Peyer's patch (tissue), 4 donors: ENCODE measurements around the gene ANO10. TPM values are rescaled to one million over a fixed set of nuclear protein-coding genes. Genes with fewer than 3 reads are reported as not detected.

ENCODE experiments used
- DNase-seq, 3 donors: peaks; one replicate each; pipeline ENCODE4 v3.0.0-alpha.2; 2017 to 2019
- H3K27ac ChIP-seq, 4 donors: fragments of 200-600 bp; sonication (generic); one replicate each; pipeline ENCODE4 v1.5.1; 2016 to 2019
- H3K27me3 ChIP-seq, 2 donors: fragments of 200-600 bp; sonication (generic); one replicate each; pipeline ENCODE4 v1.5.1; 2019
- H3K36me3 ChIP-seq, 3 donors: fragments of 200-600 bp; sonication (generic); one replicate each; pipeline ENCODE4 v1.5.1; 2016 to 2019
- H3K4me1 ChIP-seq, 4 donors: fragments of 200-600 bp; sonication (generic); one replicate each; pipeline ENCODE4 v1.5.1; 2016 to 2019
- H3K4me3 ChIP-seq, 4 donors: fragments of 200-600 bp; sonication (generic); 1 replicate in 3 of 4; 2 replicates in 1 of 4; pipeline ENCODE4 v1.5.1; 2016 to 2019; ENCODE audit warnings: mild to moderate bottlenecking in 1 of 4
- H3K9me3 ChIP-seq, 4 donors: fragments of 200-600 bp; sonication (generic); one replicate each; pipeline ENCODE4 v1.5.1; 2016 to 2019; ENCODE audit warnings: mild to moderate bottlenecking in 1 of 4
- CTCF ChIP-seq, 6 experiments: fragments of 450-650 bp in 4 of 6; fragments of 200-600 bp in 2 of 6; sonication (generic) in 1 of 6; IDR thresholded peaks; one replicate each; pipeline ENCODE4 v1.5.1; 2017 to 2019; ENCODE audit warnings: antibody characterized with exemption in 6 of 6, mild to moderate bottlenecking in 3 of 6, moderate library complexity in 1 of 6
- POLR2A ChIP-seq, 2 donors: fragments of 450-650 bp; IDR thresholded peaks; one replicate each; pipeline ENCODE4 v1.5.1; 2017; ENCODE audit warnings: antibody characterized with exemption in 2 of 2, mild to moderate bottlenecking in 2 of 2, moderate library complexity in 2 of 2
- total RNA-seq, 4 donors: library from RNA; depleted of rRNA; stranded (reverse); fragments of >200 nt; gene quantifications; one replicate each; pipeline ENCODE4 v1.1.0, GENCODE V29; 2016

ANO10 gene
- total RNA-seq, 4 donors from 2014 or later: 33.8 to 110 (median 70.0) TPM

- TF ChIP-seq CTCF (IDR thresholded peaks at IDR 0.05) (no peak), POLR2A (IDR thresholded peaks at IDR 0.05) (no peak)
Observed at GRCh38 chr3:43323541-43323940, 298.3 kb downstream of the ANO10 start.

GRCh38 chr3:43320288-43320687 lies 301.5 kb downstream of the ANO10 start:
- Histone ChIP-seq H3K4me3 (no peak overlapping the region), H3K27me3 (no peaks in the 10 kb centered on the region), H3K36me3 (no peaks in the 10 kb centered on the region), H3K4me1 (peaks cover 0 to 23% (median 5%) of the 10 kb centered on the region in 4 donors), H3K9me3 (no peaks in the 10 kb centered on the region), H3K27ac (no peak overlapping the region)
- no peak for DNase-seq
- TF ChIP-seq POLR2A (IDR thresholded peaks at IDR 0.05) (no peak), CTCF (IDR thresholded peaks at IDR 0.05) (no peak)

More at GRCh38 chr3:43323541-43323940, 298.3 kb downstream of the ANO10 start:
- no peak for DNase-seq
- Histone ChIP-seq H3K27me3 (no peaks in the 10 kb centered on the region), H3K4me3 (no peak overlapping the region), H3K9me3 (no peaks in the 10 kb centered on the region), H3K36me3 (no peaks in the 10 kb centered on the region), H3K27ac (no peak overlapping the region), H3K4me1 (peaks cover 0 to 32% (median 10%) of the 10 kb centered on the region in 4 donors)

- Histone ChIP-seq H3K9me3 (no peaks in the 10 kb centered on the region), H3K27me3 (no peaks in the 10 kb centered on the region), H3K4me1 (peaks cover 0 to 28% (median 5%) of the 10 kb centered on the region in 4 donors), H3K4me3 (no peak overlapping the region), H3K27ac (no peak overlapping the region), H3K36me3 (no peaks in the 10 kb centered on the region)
- TF ChIP-seq CTCF (IDR thresholded peaks at IDR 0.05): no peak
- no peak for TF ChIP-seq POLR2A (IDR thresholded peaks at IDR 0.05)
- DNase-seq: no peak
Observed at GRCh38 chr3:43319794-43320193, 302.0 kb downstream of the ANO10 start.

- DNase-seq: no peak
- no peaks in the 10 kb centered on the region for H3K27me3 ChIP-seq
- H3K4me1 ChIP-seq: peaks cover 0 to 28% (median 5%) of the 10 kb centered on the region in 4 donors
- TF ChIP-seq CTCF (IDR thresholded peaks at IDR 0.05) (no peak), POLR2A (IDR thresholded peaks at IDR 0.05) (no peak)
- H3K4me3 ChIP-seq: no peak overlapping the region
- H3K36me3 ChIP-seq: no peaks in the 10 kb centered on the region
- no peaks in the 10 kb centered on the region for H3K9me3 ChIP-seq
- H3K27ac ChIP-seq: no peak overlapping the region
Observed at GRCh38 chr3:43319376-43319775, 302.4 kb downstream of the ANO10 start.

GRCh38 chr3:43317461-43318316 lies 304.1 kb downstream of the ANO10 start:
- Histone ChIP-seq H3K4me3 (no peak overlapping the region), H3K27ac (peak overlapping the region in 2 of 4 donors; percentile 2 to 22), H3K9me3 (no peaks in the 10 kb centered on the region), H3K4me1 (peaks cover 0 to 28% (median 5%) of the 10 kb centered on the region in 4 donors), H3K27me3 (no peaks in the 10 kb centered on the region), H3K36me3 (no peaks in the 10 kb centered on the region)
- no peak for DNase-seq
- TF ChIP-seq CTCF (IDR thresholded peaks at IDR 0.05): no peak
